Spinal cord (tissue), 10 donors: Measurements from ENCODE around the gene TBC1D10A. TPM values are rescaled to one million over a fixed set of nuclear protein-coding genes. Genes with fewer than 3 reads are reported as not detected.

ENCODE experiments used
- DNase-seq, 6 donors: peaks; one replicate each; pipeline versions ENCODE4 v3.0.0 to v3.0.0-alpha.2; 2013 to 2015; ENCODE audit warnings: low spot score in 6 of 6, low read depth in 4 of 6
- H3K27ac ChIP-seq: one replicate; pipeline ENCODE4 v1.5.1; 2013; ENCODE audit warnings: low read depth, low read length, control low read depth
- H3K27me3 ChIP-seq: one replicate; pipeline ENCODE4 v1.6.1; 2013; ENCODE audit warnings: low read length; ENCODE audit not compliant: control insufficient read depth, insufficient read depth
- H3K36me3 ChIP-seq: one replicate; pipeline ENCODE4 v1.6.1; 2013; ENCODE audit warnings: low read length; ENCODE audit not compliant: control insufficient read depth, insufficient read depth
- H3K4me1 ChIP-seq: one replicate; pipeline ENCODE4 v1.6.1; 2013; ENCODE audit warnings: low read length; ENCODE audit not compliant: control insufficient read depth, insufficient read depth
- H3K4me3 ChIP-seq: one replicate; pipeline ENCODE4 v1.5.1; 2013; ENCODE audit warnings: low read depth, low read length, control low read depth
- H3K9me3 ChIP-seq: one replicate; pipeline ENCODE4 v1.6.1; 2013; ENCODE audit warnings: low read length; ENCODE audit not compliant: control insufficient read depth, insufficient read depth
- WGBS: methylation state at CpG from one replicate; pipeline ENCODE4 v1.1.5; 2013; ENCODE audit warnings: missing lambda C conversion rate; ENCODE audit not compliant: insufficient coverage; 5-methylcytosine and 5-hydroxymethylcytosine counted together
- polyA plus RNA-seq, 2 donors: library from polyadenylated mRNA; unstranded; fragments of 120-200 nt; gene quantifications; one replicate each; pipeline ENCODE4 v1.2.1, GENCODE V29; 2013; ENCODE audit not compliant: insufficient read length in 2 of 2
- total RNA-seq, 2 donors: library from RNA; depleted of rRNA in 1 of 2; stranded (reverse); fragments of 120-200 nt in 1 of 2; fragments of >200 nt in 1 of 2; gene quantifications; one replicate each; pipeline versions ENCODE4 v1.2.3 to v1.2.4, GENCODE V29; 2013 to 2014
- donor health status: healthy.

Gene TBC1D10A
- total and polyA plus RNA-seq, 4 donors: 9.1 to 24.5 (median 17.2) TPM

DNA sequence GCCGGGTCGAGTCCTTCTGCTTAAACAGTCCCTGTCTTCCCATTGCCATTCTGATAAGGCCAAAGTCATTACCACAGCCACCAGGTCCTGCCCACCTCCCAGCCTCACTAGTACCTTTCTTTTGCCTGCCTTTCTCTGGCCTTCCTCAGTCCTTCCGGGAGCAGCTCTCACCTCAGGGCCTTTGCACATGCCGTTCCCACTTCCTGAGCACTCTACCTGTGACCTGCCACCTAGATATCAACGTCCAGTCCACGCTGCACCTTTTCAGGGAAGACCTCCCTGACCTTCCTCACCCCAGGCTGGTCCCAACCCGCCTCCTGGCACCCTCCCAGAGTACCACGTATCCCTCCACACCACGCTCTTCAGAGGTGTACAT is 52.3 kb downstream of the TBC1D10A start:
- Histone ChIP-seq H3K4me1 (peaks cover 15% of the 10 kb centered on the region), H3K27ac (no peak overlapping the region), H3K27me3 (no peaks in the 10 kb centered on the region), H3K36me3 (no peaks in the 10 kb centered on the region), H3K9me3 (no peaks in the 10 kb centered on the region), H3K4me3 (no peak overlapping the region)
- DNase-seq: no peak
- 86% methylated on average over 6 of the region's 9 CpGs for WGBS

GRCh38 chr22:30273711-30274436 is 52.9 kb downstream of the TBC1D10A start:
- Histone ChIP-seq H3K9me3 (no peaks in the 10 kb centered on the region), H3K4me3 (no peak overlapping the region), H3K27ac (no peak overlapping the region), H3K4me1 (peaks cover 15% of the 10 kb centered on the region), H3K36me3 (no peaks in the 10 kb centered on the region), H3K27me3 (no peaks in the 10 kb centered on the region)
- no peak for DNase-seq
- 69% methylated on average over 7 of the region's 10 CpGs for WGBS

- Histone ChIP-seq H3K36me3 (no peaks in the 10 kb centered on the region), H3K4me3 (no peak overlapping the region), H3K9me3 (no peaks in the 10 kb centered on the region), H3K27ac (no peak overlapping the region), H3K27me3 (no peaks in the 10 kb centered on the region), H3K4me1 (peaks cover 9% of the 10 kb centered on the region)
- WGBS: 78% methylated on average over 10 of the region's 16 CpGs
- DNase-seq: no peak
Observed at GRCh38 chr22:30272781-30273601, 53.8 kb downstream of the TBC1D10A start.

DNA sequence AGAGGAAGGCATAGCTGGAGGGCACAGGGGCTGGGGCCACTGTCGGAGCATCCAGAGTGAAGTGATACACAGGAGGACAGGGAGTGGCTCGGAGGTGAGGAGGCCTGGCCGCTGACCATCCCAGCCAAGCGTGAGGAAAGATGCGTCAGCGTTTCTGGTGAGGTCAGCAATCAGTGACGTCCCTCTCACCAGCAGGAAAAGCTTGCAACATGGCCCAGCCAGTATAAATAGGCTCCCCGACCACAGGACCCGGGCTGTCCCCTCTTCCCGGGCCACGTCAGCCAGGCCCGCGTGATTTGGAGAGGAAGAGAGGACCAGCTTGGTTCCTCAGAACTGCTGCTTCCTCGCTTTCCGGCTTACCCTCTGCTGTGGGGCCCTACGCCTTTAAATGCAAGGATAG is 55.9 kb downstream of the TBC1D10A start:
- no peaks in the 10 kb centered on the region for H3K36me3 ChIP-seq
- peak in 1 of 6 donors; percentile 33 for DNase-seq
- no peak overlapping the region for H3K27ac ChIP-seq
- no peaks in the 10 kb centered on the region for H3K27me3 ChIP-seq
- H3K9me3 ChIP-seq: no peaks in the 10 kb centered on the region
- peaks cover 5% of the 10 kb centered on the region for H3K4me1 ChIP-seq
- H3K4me3 ChIP-seq: no peak overlapping the region
- WGBS: 85% methylated on average over 16 of the region's 16 CpGs

DNA sequence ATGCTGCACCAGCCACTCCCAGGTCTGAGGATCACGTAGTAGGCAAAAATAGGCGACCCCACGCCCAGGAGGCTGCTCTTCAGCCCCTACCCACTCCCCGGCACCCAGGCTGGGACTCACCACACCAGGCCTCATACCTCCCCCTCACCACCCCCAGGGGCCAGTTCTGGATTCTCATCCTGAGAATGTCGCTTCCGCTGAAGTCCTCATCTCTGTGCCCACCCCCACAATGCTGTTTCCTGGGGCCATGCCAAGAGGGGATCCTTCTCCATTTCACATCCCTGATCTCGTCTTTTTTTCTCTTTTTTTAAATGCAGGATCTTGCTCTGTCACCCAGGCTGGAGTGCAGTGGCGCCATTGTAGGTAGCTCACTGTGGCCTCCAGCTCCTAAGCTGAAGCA is 58.4 kb downstream of the TBC1D10A start:
- Histone ChIP-seq H3K4me1 (peaks cover 6% of the 10 kb centered on the region), H3K9me3 (no peaks in the 10 kb centered on the region), H3K36me3 (no peaks in the 10 kb centered on the region), H3K27ac (no peak overlapping the region), H3K4me3 (no peak overlapping the region), H3K27me3 (no peaks in the 10 kb centered on the region)
- no peak for DNase-seq
- 81% methylated on average over 8 of the region's 8 CpGs for WGBS

GRCh38 chr22:30267382-30268302 is 59.1 kb downstream of the TBC1D10A start:
- 87% methylated on average over 12 of the region's 14 CpGs for WGBS
- H3K27ac ChIP-seq: no peak overlapping the region
- peaks cover 12% of the 10 kb centered on the region for H3K4me1 ChIP-seq
- H3K9me3 ChIP-seq: no peaks in the 10 kb centered on the region
- no peak overlapping the region for H3K4me3 ChIP-seq
- H3K36me3 ChIP-seq: no peaks in the 10 kb centered on the region
- no peaks in the 10 kb centered on the region for H3K27me3 ChIP-seq
- no peak for DNase-seq

DNA sequence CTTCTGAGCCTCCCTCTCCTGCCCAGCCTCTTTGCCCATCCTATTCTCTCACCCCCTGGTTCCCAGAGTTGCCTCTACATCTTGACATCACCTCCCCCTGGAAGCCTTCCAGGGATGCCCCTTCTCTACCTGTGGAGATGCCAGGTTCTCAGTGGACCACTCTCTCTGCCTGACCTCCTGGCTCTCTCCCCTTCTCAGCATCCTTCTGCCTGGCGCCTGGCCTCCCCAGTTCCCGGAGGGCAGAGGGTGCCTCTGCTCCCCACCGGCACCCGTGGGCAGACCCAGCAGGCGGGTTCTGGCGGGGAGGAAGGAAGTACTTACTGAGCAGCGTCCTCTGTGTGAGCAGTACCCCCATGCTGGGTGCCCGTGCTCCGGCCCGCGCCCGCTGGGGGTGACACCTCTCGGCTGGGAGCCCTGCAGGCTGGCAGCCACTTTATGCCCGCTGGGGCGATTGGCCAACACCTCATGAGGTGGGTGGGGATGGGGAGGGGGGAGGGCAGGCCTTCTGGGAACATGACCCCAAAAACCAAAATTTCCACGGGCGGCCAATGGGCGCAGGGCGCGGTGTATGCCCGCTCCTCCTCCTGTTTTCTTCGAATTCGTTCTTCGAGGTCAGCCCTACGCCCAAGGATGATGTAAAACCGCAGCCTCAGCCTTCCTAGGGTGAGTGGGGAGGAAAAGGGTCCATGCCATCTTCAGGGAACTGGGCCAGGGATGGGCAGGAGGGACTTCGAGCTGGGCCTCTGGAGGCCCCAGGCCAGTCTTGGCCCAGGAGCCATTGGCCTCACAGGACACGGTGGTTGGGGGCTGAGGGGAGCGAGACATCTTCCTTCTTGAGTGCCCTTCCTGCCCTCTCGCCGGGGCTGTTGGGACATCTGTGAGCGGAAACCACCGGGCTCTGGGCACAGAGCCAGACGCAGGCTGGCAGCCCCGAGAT is 60.0 kb downstream of the TBC1D10A start, which contains the start of gene OSM:
Gene OSM (minus strand): TSS at position 407 of the 937 bp plus-strand sequence. CDS start 52 bp downstream, at position 355.
- no peak within 1 kb of the TSS for H3K27ac ChIP-seq
- 73% methylated on average over 31 of the region's 35 CpGs for WGBS
- no peak within 1 kb of the TSS for H3K4me3 ChIP-seq
- H3K27me3 ChIP-seq: no peaks in the 10 kb centered on the region
- no peaks in the 10 kb centered on the region for H3K36me3 ChIP-seq
- no peak for DNase-seq
- H3K4me1 ChIP-seq: peaks cover 12% of the 10 kb centered on the region
- no peaks in the 10 kb centered on the region for H3K9me3 ChIP-seq

GRCh38 chr22:30265823-30266444 is 60.8 kb downstream of the TBC1D10A start:
- no peak overlapping the region for H3K27ac ChIP-seq
- peaks cover 12% of the 10 kb centered on the region for H3K4me1 ChIP-seq
- H3K4me3 ChIP-seq: no peak overlapping the region
- no peaks in the 10 kb centered on the region for H3K9me3 ChIP-seq
- 78% methylated on average over 22 of the region's 24 CpGs for WGBS
- no peak for DNase-seq
- no peaks in the 10 kb centered on the region for H3K36me3 ChIP-seq
- no peaks in the 10 kb centered on the region for H3K27me3 ChIP-seq
